HepG2 (cell line): ENCODE measurements around the gene C10orf67. TPM values are rescaled to one million over a fixed set of nuclear protein-coding genes. Genes with fewer than 3 reads are reported as not detected.
A peak's percentile ranks its signal among the peaks of the same experiment; 100 is the strongest.

Experiments used
- CSRNP2 ChIP-seq: sonication (generic); formaldehyde crosslinking; conservative IDR thresholded peaks from 2 replicates; pipeline ENCODE4 v1.8.0; 2022; ENCODE audit warnings: low read depth, missing genetic modification reagents
- DDIT3 ChIP-seq: sonication (generic); formaldehyde crosslinking; IDR thresholded peaks from 2 replicates; pipeline ENCODE4 v1.4.0; 2020; ENCODE audit warnings: mild to moderate bottlenecking, missing genetic modification reagents
- KDM6A ChIP-seq: IDR thresholded peaks from 2 replicates; pipeline ENCODE4 v1.6.1; 2016; ENCODE audit warnings: low read depth
- THAP11 ChIP-seq: IDR thresholded peaks from 2 replicates; pipeline ENCODE4 v1.6.1; 2016; ENCODE audit warnings: missing biosample characterization, missing genetic modification reagents
- ZBTB34 ChIP-seq: sonication (generic); formaldehyde crosslinking; IDR thresholded peaks from 2 replicates; pipeline ENCODE4 v1.8.0; 2022; ENCODE audit warnings: mild to moderate bottlenecking, missing genetic modification reagents
- ZNF205 ChIP-seq: IDR thresholded peaks from 2 replicates; pipeline ENCODE4 v1.6.1; 2018; ENCODE audit warnings: missing biosample characterization, missing genetic modification reagents
- ZNF33A ChIP-seq: sonication (generic); formaldehyde crosslinking; IDR thresholded peaks from 2 replicates; pipeline ENCODE4 v1.5.1; 2020; ENCODE audit warnings: missing genetic modification reagents, mild to moderate bottlenecking, moderate library complexity, borderline replicate concordance
- ZNF646 ChIP-seq: sonication (generic); formaldehyde crosslinking; IDR thresholded peaks from 2 replicates; pipeline ENCODE4 v1.9.0; 2021; ENCODE audit warnings: mild to moderate bottlenecking, missing genetic modification reagents
- polyA plus RNA-seq, 8 experiments: library from polyadenylated mRNA; depleted of rRNA in 3 of 8; stranded (reverse) in 7 of 8; unstranded in 1 of 8; fragments of >200 nt; fragmentation: Illumina TruSeq in 4 of 8; extraction: Trizol in 4 of 8; gene quantifications; 2 replicates each; pipeline versions ENCODE4 v1.2.1 to v1.2.3, GENCODE V29; 2011 to 2016; ENCODE audit warnings: low read depth in 4 of 8, missing spikeins in 1 of 8, mixed read lengths in 1 of 8; ENCODE audit not compliant: insufficient read depth in 1 of 8
- total RNA-seq, 5 experiments: library from RNA; depleted of rRNA; stranded (reverse); fragments of >200 nt; fragmentation: Illumina TruSeq; extraction: Trizol; gene quantifications; 2 replicates each; pipeline ENCODE4 v1.2.3, GENCODE V29; 2016; ENCODE audit warnings: low read depth in 1 of 5
- TF ChIP-seq, protein P1 (sequence below): sonication (generic); formaldehyde crosslinking; IDR thresholded peaks from 2 replicates; pipeline ENCODE4 v1.4.0; 2020; ENCODE audit warnings: missing genetic modification reagents
- TF ChIP-seq, protein P2 (sequence below): sonication (generic); formaldehyde crosslinking; IDR thresholded peaks from 2 replicates; pipeline ENCODE4 v1.5.1; 2020; ENCODE audit warnings: missing genetic modification reagents, mild to moderate bottlenecking, borderline replicate concordance

The C10orf67 gene
- total and polyA plus RNA-seq, 2 of the 13 experiments (the other 11 are each of a cell fraction or from before 2014, with no cell fraction given), result not detected

GRCh38 chr10:23186697-23187096, 157.9 kb downstream of the C10orf67 start (continued):
- no peak for TF ChIP-seq CSRNP2 (CRISPR knock-in tag)
- peak; percentile 52; the same call in 1 of the 2 replicates for TF ChIP-seq ZNF205 (CRISPR knock-in tag)
- 0 out of 2 replicates have a peak, but pooled peaks have one; percentile 31 for TF ChIP-seq ZBTB34 (CRISPR knock-in tag)
- TF ChIP-seq ZNF33A (CRISPR knock-in tag), result no peak; the same call in 1 of the 2 replicates
- TF ChIP-seq, protein P1, sequence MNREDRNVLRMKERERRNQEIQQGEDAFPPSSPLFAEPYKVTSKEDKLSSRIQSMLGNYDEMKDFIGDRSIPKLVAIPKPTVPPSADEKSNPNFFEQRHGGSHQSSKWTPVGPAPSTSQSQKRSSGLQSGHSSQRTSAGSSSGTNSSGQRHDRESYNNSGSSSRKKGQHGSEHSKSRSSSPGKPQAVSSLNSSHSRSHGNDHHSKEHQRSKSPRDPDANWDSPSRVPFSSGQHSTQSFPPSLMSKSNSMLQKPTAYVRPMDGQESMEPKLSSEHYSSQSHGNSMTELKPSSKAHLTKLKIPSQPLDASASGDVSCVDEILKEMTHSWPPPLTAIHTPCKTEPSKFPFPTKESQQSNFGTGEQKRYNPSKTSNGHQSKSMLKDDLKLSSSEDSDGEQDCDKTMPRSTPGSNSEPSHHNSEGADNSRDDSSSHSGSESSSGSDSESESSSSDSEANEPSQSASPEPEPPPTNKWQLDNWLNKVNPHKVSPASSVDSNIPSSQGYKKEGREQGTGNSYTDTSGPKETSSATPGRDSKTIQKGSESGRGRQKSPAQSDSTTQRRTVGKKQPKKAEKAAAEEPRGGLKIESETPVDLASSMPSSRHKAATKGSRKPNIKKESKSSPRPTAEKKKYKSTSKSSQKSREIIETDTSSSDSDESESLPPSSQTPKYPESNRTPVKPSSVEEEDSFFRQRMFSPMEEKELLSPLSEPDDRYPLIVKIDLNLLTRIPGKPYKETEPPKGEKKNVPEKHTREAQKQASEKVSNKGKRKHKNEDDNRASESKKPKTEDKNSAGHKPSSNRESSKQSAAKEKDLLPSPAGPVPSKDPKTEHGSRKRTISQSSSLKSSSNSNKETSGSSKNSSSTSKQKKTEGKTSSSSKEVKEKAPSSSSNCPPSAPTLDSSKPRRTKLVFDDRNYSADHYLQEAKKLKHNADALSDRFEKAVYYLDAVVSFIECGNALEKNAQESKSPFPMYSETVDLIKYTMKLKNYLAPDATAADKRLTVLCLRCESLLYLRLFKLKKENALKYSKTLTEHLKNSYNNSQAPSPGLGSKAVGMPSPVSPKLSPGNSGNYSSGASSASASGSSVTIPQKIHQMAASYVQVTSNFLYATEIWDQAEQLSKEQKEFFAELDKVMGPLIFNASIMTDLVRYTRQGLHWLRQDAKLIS (CRISPR knock-in tag), result no peak
- peak; percentile 33; the same call in 1 of the 2 replicates for TF ChIP-seq THAP11 (CRISPR knock-in tag)
- TF ChIP-seq KDM6A (CRISPR knock-in tag), result peak; percentile 73; the same call in 1 of the 2 replicates
- no peak for TF ChIP-seq DDIT3 (CRISPR knock-in tag)
- no peak for TF ChIP-seq ZNF646 (CRISPR knock-in tag)
- TF ChIP-seq, protein P2, sequence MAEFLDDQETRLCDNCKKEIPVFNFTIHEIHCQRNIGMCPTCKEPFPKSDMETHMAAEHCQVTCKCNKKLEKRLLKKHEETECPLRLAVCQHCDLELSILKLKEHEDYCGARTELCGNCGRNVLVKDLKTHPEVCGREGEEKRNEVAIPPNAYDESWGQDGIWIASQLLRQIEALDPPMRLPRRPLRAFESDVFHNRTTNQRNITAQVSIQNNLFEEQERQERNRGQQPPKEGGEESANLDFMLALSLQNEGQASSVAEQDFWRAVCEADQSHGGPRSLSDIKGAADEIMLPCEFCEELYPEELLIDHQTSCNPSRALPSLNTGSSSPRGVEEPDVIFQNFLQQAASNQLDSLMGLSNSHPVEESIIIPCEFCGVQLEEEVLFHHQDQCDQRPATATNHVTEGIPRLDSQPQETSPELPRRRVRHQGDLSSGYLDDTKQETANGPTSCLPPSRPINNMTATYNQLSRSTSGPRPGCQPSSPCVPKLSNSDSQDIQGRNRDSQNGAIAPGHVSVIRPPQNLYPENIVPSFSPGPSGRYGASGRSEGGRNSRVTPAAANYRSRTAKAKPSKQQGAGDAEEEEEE (CRISPR knock-in tag), result no peak
